GM18511 (cell line): Measurements from ENCODE around the gene IRAK2.

Experiments
- ATAC-seq: cut with Tn5 transposase; IDR thresholded peaks from one replicate; pipeline ENCODE4 v1.9.1; 2021; ENCODE audit warnings: mild to moderate bottlenecking, moderate library complexity; ENCODE audit not compliant: unreplicated experiment

Gene IRAK2

GRCh38 chr3:10279384-10280176 lies 114.9 kb downstream of the IRAK2 start:
- ATAC-seq, result no peak

- no peak for ATAC-seq
These were observed 115.4 kb downstream of the IRAK2 start for GRCh38 chr3:10280177-10280529.

- no peak for ATAC-seq
These were observed 115.9 kb downstream of the IRAK2 start for GRCh38 chr3:10280571-10280970.

GRCh38 chr3:10281951-10282350 lies 117.2 kb downstream of the IRAK2 start:
- ATAC-seq, result no peak

- ATAC-seq, result no peak
These were observed 118.9 kb downstream of the IRAK2 start for GRCh38 chr3:10283638-10284037.

- no peak for ATAC-seq
These were observed 119.8 kb downstream of the IRAK2 start for GRCh38 chr3:10284496-10284895.

GRCh38 chr3:10285272-10286132 lies 120.8 kb downstream of the IRAK2 start:
- ATAC-seq, result no peak

GRCh38 chr3:10286133-10286524 lies 121.4 kb downstream of the IRAK2 start:
- no peak for ATAC-seq

- ATAC-seq, result no peak
These were observed 122.0 kb downstream of the IRAK2 start for GRCh38 chr3:10286596-10287295.

GRCh38 chr3:10287936-10288574 lies 123.3 kb downstream of the IRAK2 start:
- no peak for ATAC-seq

GRCh38 chr3:10288575-10288960 lies 123.8 kb downstream of the IRAK2 start:
- ATAC-seq, result no peak

GRCh38 chr3:10289077-10289476 lies 124.4 kb downstream of the IRAK2 start:
- ATAC-seq, result no peak

GRCh38 chr3:10289787-10290355 lies 125.2 kb downstream of the IRAK2 start:
- no peak for ATAC-seq

- ATAC-seq, result no peak
These were observed 125.9 kb downstream of the IRAK2 start for GRCh38 chr3:10290481-10291176.

GRCh38 chr3:10291641-10292040 lies 126.9 kb downstream of the IRAK2 start:
- ATAC-seq, result no peak

- ATAC-seq, result peak; percentile 82
These were observed 128.0 kb downstream of the IRAK2 start, which contains the start of gene GHRL for GRCh38 chr3:10292505-10293419. Gene GHRL (minus strand): TSS chr3:10292947. CDS start chr3:10290180, 2,767 bp downstream.
